ENCODE data around the gene NUP210.
A peak's percentile ranks its signal among the peaks of the same experiment; 100 is the strongest.

NUP210 gene

DNA sequence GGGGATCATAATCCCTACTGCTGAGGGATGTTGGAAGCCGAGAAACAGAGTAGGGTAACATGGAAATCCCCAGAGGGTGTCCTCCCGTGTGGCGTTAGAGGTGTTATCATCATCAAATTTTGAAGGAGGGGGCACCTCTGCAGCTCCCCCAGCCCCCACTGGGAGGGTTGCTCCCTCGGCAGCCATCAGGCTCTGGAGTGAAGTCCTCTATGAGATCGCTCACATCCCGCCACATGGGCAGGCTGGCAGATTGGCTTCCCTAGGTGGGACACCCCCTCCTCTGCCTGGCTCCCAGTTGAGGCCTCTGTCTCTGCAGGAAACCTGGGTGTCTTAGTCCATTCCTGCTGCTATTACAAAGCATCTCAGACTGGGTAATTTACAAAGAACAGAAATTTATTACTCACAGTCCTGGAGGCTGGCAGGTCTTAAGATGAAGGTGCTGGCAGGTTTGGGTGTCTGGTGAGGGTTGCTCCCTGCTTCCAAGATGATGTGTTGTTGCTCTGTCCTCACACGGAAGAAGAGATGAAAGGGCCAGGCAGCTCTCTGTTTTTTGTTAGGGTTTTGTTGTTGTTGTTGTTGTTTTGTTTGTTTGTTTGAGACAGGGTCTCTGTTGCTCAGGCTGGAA lies 120.5 kb downstream of the NUP210 start:
- no peak for DNase-seq (ENCODE audit: low spot score in 2 of 2)
- no peaks in the 10 kb centered on the region for H3K9me3 Mint-ChIP-seq
- H3K27ac Mint-ChIP-seq = no peak overlapping the region
- no peaks in the 10 kb centered on the region for H3K36me3 Mint-ChIP-seq
- H3K4me1 Mint-ChIP-seq = peaks cover 11% of the 10 kb centered on the region
- H3K4me3 Mint-ChIP-seq = no peak overlapping the region
- no peak for ATAC-seq

DNA sequence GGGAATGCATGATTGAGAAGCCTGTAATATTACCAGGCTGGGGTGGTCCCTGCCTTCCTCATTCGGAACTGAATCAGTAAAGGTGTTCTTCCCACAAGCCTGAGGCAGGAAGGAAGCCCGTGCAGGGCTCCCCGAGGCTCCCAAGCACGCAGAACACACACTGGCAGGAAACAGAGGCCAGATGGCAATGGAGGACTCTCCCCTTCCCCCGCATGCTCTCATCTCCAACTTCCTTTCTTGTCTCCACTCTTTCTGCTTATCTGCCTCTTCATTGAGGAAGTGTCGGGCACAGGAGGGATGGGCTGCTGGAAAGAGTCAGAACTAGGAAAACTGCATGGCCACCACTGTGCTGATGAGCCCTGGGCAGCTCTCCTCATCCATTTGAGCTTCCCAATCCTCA lies 123.5 kb downstream of the NUP210 start:
- Mint-ChIP-seq H3K4me1 (peaks cover 11% of the 10 kb centered on the region), H3K27ac (peak overlapping the region; percentile 55), H3K9me3 (no peaks in the 10 kb centered on the region), H3K36me3 (no peaks in the 10 kb centered on the region), H3K4me3 (no peak overlapping the region)
- ATAC-seq = no peak
- no peak for DNase-seq (ENCODE audit: low spot score in 2 of 2)

DNA sequence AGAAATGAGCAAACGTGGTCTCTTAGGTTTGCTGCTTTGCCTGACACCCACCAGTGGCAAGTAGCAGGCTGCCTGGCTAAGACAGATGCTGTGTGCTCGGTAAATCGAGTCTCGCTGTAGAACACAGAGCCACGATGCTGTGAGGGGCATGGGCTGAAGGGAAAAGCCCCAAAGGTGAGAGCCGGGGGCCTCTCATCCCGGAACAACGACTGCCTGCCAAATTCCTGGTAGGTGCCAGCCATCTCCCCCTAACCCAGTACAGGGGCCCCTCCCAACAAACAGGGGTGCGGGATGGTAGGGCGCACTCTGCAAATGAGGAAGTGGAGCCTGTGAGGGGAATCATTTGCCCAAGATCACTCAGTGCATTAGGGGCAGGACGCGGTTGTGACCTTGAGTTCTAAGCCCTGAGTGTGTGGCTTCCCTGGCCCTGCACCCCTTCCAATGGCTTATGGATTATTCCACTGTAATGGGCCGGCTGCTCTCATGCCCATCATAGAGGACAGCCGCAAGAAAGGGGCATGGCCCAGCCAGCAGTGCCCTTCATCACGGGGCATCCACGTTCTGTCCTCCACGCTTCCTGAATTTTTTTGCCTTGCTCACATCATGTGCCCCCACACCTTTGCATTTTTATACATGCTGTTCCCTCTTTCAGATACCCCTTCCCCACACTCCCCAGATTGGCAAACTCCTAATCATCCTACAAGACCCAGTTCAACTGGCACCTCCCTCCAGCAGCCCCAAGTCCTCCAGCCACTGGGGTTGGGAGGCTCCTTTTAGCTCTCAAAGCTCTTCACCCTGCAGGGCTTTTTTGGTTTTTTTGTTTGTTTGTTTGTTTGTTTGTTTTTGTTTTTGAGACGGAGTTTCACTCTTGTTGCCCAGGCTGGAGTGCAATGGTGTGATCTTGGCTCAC lies 125.4 kb downstream of the NUP210 start:
- DNase-seq (ENCODE audit: low spot score in 2 of 2) (no peak), ATAC-seq (no peak)
- Mint-ChIP-seq H3K27ac (no peak overlapping the region), H3K9me3 (no peaks in the 10 kb centered on the region), H3K36me3 (no peaks in the 10 kb centered on the region), H3K4me3 (no peak overlapping the region), H3K4me1 (peaks cover 7% of the 10 kb centered on the region)

DNA sequence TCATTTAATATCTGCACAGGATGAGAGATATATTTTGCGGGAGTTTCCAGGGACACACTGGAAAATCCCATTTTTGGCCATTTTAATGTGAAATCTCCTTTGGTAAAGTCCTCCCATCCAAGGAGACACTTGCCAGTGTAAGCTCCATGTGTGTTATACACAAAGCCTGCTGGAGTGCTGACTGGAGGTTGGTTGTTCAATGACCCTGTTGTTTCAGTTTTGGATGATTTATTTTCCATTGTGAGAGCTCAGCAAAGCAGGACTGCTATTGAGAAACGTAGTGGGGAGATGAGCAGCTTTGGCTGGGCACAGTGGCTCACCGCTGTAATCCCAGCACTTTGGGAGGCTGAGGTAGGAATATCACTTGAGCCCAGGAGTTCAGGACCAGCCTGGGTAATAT lies 127.7 kb downstream of the NUP210 start:
- no peaks in the 10 kb centered on the region for H3K9me3 Mint-ChIP-seq
- no peak for ATAC-seq
- no peak overlapping the region for H3K27ac Mint-ChIP-seq
- no peak for DNase-seq (ENCODE audit: low spot score in 2 of 2)
- H3K4me1 Mint-ChIP-seq = peaks cover 7% of the 10 kb centered on the region
- H3K36me3 Mint-ChIP-seq = no peaks in the 10 kb centered on the region
- H3K4me3 Mint-ChIP-seq = no peak overlapping the region

DNA sequence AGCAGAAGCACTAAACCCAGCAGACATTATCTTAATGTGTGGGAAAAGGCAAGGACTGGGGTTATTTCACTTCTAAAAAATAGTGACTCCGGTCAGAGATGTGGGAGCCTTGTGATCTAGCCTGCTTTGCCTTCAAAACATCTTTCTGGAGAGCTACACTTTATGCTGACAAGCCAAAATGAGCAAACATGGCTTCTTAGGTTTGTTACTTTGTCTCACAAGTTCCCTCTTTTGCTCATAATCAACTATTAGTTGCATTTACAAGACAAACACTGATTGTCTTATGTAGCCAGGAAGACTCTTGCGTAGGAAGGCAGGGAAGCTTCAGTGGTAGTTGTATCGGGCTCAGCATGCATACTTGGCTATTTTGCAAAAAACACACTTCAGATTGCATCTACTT lies 129.2 kb downstream of the NUP210 start:
- Mint-ChIP-seq H3K9me3 (peaks cover 3% of the 10 kb centered on the region), H3K27ac (no peak overlapping the region), H3K4me1 (no peaks in the 10 kb centered on the region), H3K36me3 (no peaks in the 10 kb centered on the region), H3K4me3 (no peak overlapping the region)
- ATAC-seq = no peak
- no peak for DNase-seq (ENCODE audit: low spot score in 2 of 2)

DNA sequence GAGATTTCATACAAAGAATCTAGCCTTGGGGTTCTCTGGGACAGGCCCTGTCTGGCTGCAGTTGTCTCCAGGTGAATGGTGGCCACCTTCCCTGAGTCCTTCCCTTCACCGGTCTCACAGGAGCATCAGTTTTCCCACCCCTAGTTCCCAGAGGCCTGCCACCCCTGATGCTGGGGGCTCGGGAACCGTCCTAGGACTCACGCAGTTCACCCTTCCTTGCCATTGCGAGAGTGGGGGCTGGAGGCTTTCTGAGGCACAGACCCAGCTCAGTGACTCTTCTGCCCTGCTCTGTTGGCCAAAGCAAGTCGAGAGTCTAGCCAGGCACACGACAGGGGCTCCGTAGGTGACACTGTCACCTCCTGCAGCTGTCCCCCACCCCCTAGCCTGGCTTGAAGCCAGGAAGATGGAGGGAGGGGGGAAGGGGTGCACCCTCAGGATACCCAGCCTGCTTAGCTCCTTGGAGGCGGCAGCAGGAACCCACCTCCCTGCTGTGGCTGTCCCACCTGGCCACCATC lies 130.3 kb downstream of the NUP210 start:
- H3K9me3 Mint-ChIP-seq = peaks cover 3% of the 10 kb centered on the region
- H3K27ac Mint-ChIP-seq = no peak overlapping the region
- H3K4me3 Mint-ChIP-seq = no peak overlapping the region
- H3K36me3 Mint-ChIP-seq = no peaks in the 10 kb centered on the region
- no peak for ATAC-seq
- no peaks in the 10 kb centered on the region for H3K4me1 Mint-ChIP-seq
- no peak for DNase-seq (ENCODE audit: low spot score in 2 of 2)

DNA sequence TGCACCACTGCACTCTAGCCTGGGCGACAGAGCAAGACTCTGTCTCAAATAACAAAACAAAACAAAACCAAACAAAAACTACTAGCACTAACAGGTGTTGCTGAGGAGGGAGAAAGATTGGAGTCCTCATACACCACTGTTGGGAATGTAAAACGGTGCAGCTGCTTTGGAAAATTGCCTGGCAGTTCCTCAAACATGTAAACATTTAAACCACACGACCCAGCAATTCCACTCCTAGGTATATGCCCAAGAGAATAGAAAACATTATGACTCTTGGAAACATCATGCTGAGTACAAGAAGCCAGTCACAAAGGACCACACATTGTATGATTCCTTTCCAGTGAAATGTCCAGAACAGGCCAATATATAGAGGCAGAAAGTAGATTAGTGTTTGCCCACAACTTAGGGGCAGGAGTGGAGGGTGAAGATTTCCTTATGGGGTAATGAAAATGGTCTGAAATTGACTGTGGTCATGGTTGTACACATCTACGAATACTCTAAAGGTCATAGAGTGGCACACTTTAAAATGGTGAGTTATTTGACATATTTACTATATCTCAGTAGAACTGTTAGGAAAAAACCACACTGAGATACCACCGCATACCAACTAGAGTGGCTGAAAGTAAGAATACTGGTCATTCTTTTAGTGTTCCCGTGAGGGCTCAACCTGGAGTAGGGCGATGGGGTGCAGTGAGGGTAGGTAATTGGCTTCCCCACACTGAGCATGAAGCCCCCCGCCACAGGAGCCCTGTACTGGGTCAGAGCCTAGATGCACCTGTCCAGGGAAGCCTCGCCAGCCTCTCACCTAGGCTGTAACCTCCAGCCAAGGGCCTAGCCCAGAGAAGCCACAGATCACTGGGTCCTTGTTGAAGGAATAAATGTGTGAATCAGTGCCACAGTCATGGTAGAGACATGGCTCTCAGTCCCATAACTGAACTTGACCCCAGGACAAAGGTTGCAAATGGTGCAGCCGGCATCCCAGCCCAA lies 131.1 kb downstream of the NUP210 start:
- no peak overlapping the region for H3K27ac Mint-ChIP-seq
- H3K36me3 Mint-ChIP-seq = no peaks in the 10 kb centered on the region
- no peaks in the 10 kb centered on the region for H3K4me1 Mint-ChIP-seq
- DNase-seq (ENCODE audit: low spot score in 2 of 2) (no peak), ATAC-seq (no peak)
- no peak overlapping the region for H3K4me3 Mint-ChIP-seq
- peaks cover 8% of the 10 kb centered on the region for H3K9me3 Mint-ChIP-seq

DNA sequence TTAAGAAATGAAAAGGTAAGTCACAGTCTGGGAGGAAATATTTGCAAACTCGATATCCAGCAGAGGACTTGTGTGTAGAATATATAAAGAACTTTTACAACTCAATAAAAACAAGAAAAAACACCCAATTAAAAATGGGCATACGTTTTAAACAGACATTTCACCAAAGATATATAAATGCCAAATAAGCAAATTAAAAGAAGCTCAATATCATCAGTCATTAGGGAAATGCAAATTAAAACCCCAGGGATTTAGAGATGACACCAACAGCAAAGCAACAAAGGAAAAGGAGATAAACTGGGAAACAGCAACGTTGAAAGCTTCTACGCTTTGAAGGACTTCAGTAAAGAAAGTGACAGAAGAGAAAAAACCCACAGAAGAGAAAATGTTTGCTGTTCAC lies 132.3 kb downstream of the NUP210 start:
- DNase-seq (ENCODE audit: low spot score in 2 of 2) = no peak
- Mint-ChIP-seq H3K4me1 (no peaks in the 10 kb centered on the region), H3K9me3 (peaks cover 10% of the 10 kb centered on the region), H3K4me3 (no peak overlapping the region), H3K27ac (no peak overlapping the region), H3K36me3 (no peaks in the 10 kb centered on the region)
- ATAC-seq = no peak

DNA sequence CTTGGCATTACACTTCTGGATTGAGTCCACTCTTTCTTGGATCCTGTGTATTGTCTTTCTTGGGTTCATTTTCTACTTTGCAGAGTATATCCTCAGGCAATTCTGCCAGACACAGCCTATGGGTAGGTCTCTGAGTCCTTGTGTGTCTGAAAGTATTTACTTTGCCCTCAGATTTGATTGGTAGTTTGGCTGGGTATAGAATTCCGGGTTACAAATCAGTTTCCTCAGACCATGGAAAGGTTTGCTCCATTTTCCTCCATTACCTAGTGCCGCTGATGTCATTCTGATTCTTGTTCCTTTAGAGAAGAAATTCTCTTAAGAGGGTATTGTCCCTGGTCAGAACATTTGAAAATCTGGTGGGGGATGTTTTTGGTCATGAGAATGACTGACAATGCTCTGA lies 133.2 kb downstream of the NUP210 start:
- Mint-ChIP-seq H3K27ac (no peak overlapping the region), H3K4me3 (no peak overlapping the region), H3K36me3 (no peaks in the 10 kb centered on the region), H3K9me3 (peaks cover 10% of the 10 kb centered on the region), H3K4me1 (peaks cover under 1% of the 10 kb centered on the region)
- ATAC-seq = no peak
- no peak for DNase-seq (ENCODE audit: low spot score in 2 of 2)

DNA sequence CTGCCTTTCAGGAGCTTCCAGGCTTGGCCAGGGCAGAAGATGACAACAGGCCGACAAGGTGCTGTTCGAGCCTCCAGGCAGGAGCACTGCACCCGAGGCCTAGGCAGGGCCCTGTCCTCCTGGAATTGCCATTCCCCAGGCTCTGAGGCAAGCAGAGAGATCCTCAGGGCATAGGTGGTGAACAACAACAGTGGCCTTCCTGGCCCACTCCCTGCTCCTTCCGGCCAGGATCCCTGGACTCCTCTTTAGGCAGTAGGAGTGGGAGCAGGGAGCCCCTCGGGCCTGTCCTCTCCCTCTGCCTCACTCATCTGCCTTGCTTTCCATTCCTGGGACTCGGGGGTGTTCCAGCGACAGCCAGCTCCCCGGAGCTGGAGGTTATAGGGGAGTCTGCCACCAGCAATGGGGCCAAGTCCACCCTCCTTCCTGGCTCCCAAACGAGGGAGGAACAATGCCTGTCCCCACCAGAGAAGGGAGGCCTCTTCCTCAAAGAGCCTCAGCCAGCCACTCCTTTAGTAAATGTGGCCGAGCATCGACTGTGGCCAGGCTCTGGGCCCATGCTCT lies 135.0 kb downstream of the NUP210 start:
- peaks cover 11% of the 10 kb centered on the region for H3K4me1 Mint-ChIP-seq
- H3K27ac Mint-ChIP-seq = no peak overlapping the region
- H3K4me3 Mint-ChIP-seq = no peak overlapping the region
- ATAC-seq (no peak), DNase-seq (ENCODE audit: low spot score in 2 of 2) (no peak)
- peaks cover 10% of the 10 kb centered on the region for H3K9me3 Mint-ChIP-seq
- no peaks in the 10 kb centered on the region for H3K36me3 Mint-ChIP-seq

DNA sequence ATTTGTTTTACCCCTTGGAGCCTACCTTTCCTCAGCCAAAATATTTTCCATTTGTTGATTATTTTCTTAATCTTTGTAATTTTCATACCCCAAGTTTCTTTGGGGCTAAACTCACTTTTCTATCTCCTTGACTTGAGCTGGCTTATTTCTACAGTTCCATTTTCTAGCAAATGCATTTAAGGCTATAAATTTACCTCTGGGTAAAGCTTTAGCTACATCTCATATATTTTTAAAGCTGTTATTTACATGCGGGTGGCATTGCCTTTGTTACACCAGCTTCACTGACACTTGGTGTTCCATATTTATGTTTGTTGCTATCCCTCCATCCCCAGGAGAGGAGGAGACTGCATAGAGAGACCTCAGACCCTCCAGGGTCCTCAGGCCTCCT lies 136.3 kb downstream of the NUP210 start:
- Mint-ChIP-seq H3K9me3 (peaks cover 10% of the 10 kb centered on the region), H3K36me3 (no peaks in the 10 kb centered on the region), H3K4me3 (peak overlapping the region; percentile 43), H3K4me1 (peaks cover 11% of the 10 kb centered on the region), H3K27ac (no peak overlapping the region)
- DNase-seq (ENCODE audit: low spot score in 2 of 2) = no peak
- no peak for ATAC-seq

DNA sequence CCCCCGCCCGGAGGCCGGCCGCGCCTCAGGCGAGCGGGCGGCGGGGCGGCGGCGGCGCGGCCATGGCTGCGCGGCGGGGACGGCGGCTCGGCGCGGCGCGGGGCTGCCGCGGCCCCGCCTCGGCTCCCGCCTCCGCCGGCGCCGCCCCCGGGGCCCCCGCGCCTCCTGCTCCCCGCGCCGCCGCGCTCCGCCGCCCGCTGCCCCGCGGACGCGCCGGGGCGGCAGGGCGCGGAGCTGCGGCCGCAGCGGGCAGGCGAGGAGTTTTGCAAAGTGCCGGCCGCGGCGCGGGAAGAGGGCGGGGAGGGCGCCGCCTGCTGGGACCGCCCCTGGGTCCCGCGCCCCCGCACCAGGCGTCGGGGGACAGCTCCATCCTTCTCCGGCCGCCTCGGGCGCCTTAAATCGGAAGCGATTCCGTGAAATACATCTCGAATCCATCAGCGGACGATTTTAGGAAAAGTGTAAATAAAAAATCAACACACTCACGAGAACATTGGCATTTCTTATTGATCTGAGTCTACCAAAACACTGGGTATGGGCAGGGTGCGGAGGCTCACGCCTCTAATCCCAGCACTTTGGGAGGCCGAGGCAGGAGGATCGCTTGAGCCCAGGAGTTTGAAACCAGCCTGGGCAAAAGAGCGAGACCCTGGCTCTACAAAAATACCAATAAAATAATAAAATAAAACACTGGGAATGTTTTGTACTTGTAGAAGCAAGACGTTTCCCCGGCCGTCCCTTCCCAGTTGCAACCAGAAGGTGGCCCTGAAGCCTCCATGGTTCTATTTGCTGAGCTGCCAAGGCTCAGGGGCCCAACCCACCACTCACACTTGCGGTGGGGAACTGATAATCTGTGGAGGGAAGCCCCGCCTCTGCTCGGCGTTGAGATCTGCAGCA lies 136.9 kb downstream of the NUP210 start:
- ATAC-seq = peak; percentile 57
- DNase-seq (ENCODE audit: low spot score in 2 of 2) = peak in 1 of 2 donors; percentile 12
- Mint-ChIP-seq H3K36me3 (no peaks in the 10 kb centered on the region), H3K27ac (no peak overlapping the region), H3K4me1 (peaks cover 11% of the 10 kb centered on the region), H3K4me3 (peak overlapping the region; percentile 43), H3K9me3 (peaks cover 10% of the 10 kb centered on the region)

DNA sequence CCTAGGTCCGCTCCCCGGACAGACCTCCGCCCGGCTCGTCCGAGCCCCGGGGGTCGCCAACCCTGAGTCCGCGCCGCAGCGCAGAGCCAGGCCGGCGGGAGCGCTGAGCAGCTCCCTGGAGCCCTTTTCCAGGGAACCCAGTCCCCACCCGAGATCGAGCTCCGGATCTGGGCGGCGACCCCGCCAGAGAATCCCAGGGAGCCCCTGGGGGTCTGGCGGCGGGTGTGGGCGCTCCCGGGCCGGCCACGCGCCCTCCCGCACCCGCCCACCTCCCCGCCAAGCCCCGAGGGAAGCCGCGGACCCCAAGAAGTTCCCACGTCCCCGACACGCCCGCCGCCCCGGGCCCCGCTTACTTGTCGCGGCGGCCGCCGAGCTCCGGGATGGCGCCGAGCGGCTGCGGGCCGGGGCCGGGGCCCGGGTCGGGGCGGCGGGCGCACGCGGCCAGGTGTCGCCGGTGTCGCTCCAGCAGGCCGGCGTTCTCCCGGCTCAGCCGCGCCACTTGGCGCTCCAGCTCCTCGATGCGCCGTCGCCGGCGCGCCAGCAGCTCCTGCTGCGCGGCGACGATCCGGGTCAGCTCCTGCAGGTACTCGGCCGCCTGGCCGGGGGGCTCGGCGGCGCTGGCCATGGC lies 137.7 kb downstream of the NUP210 start:
- Mint-ChIP-seq H3K9me3 (peaks cover 10% of the 10 kb centered on the region), H3K27ac (no peak overlapping the region), H3K4me1 (peaks cover 17% of the 10 kb centered on the region), H3K36me3 (no peaks in the 10 kb centered on the region), H3K4me3 (peak overlapping the region; percentile 60)
- DNase-seq (ENCODE audit: low spot score in 2 of 2) (no peak), ATAC-seq (peak; percentile 33)

Measured in stimulated activated effector memory CD8-positive, alpha-beta T cell treated with anti-CD3 and anti-CD28 coated beads, Interleukin-12 subunit alpha, Interleukin-12 subunit beta, amount 100 ng/mL, for 72 hours (primary cell).